GM12874 (cell line): ENCODE data around the gene LAMC3.

Experiments used
- CTCF ChIP-seq: IDR thresholded peaks from 2 replicates; pipeline ENCODE4 v1.5.1; 2011; ENCODE audit warnings: low read depth, mild to moderate bottlenecking, control low read depth, low read length, moderate library complexity; ENCODE audit not compliant: insufficient read depth

Gene LAMC3

GRCh38 chr9:131008909-131009618 lies at the start of gene LAMC3:
Gene LAMC3, plus strand, starts transcription at chr9:131009174. Its CDS starts 41 bp downstream, at chr9:131009215.
- TF ChIP-seq CTCF: no peak

GRCh38 chr9:130959809-130960334 lies 49.1 kb upstream of the LAMC3 start:
- no peak for TF ChIP-seq CTCF

- no peak for TF ChIP-seq CTCF
Observed at GRCh38 chr9:130960522-130961378, 48.2 kb upstream of the LAMC3 start.

GRCh38 chr9:130961511-130962300 lies 47.3 kb upstream of the LAMC3 start:
- TF ChIP-seq CTCF: no peak

- TF ChIP-seq CTCF: no peak
Observed at GRCh38 chr9:130962418-130963316, 46.3 kb upstream of the LAMC3 start.

GRCh38 chr9:130963337-130963908 lies 45.6 kb upstream of the LAMC3 start:
- TF ChIP-seq CTCF: no peak
